H9 (cell line): Measurements from ENCODE around the gene MGAT4B. TPM values are rescaled to one million over a fixed set of nuclear protein-coding genes. Genes with fewer than 3 reads are reported as not detected.
A peak's percentile ranks its signal among the peaks of the same experiment; 100 is the strongest.

Source experiments
- DNase-seq: peaks from one replicate; pipeline ENCODE4 v3.0.0-alpha.2; 2017
- H2AFZ ChIP-seq: one replicate; pipeline ENCODE4 v1.6.1; 2013; ENCODE audit warnings: mild to moderate bottlenecking, low read length, control low read depth, moderate library complexity
- H2AK5ac ChIP-seq: 2 replicates; pipeline ENCODE4 v1.6.1; 2013; ENCODE audit warnings: low read length, control low read depth, mixed read lengths; ENCODE audit not compliant: insufficient read length
- H2BK120ac ChIP-seq: one replicate; pipeline ENCODE4 v1.6.1; 2013; ENCODE audit warnings: low read depth, mild to moderate bottlenecking, low read length, control low read depth, inconsistent platforms; ENCODE audit not compliant: poor library complexity, severe bottlenecking
- H2BK12ac ChIP-seq: 2 replicates; pipeline ENCODE4 v1.6.1; 2013; ENCODE audit warnings: low read length, control low read depth, mixed read lengths, low read depth; ENCODE audit not compliant: insufficient read length
- H2BK15ac ChIP-seq: 2 replicates; pipeline ENCODE4 v1.6.1; 2013; ENCODE audit warnings: low read depth, low read length, control low read depth
- H2BK20ac ChIP-seq: one replicate; pipeline ENCODE4 v1.6.1; 2013; ENCODE audit warnings: low read depth, mild to moderate bottlenecking, low read length, control low read depth, inconsistent platforms; ENCODE audit not compliant: poor library complexity, severe bottlenecking
- H2BK5ac ChIP-seq: 2 replicates; pipeline ENCODE4 v1.6.1; 2013; ENCODE audit warnings: low read length, control low read depth, mixed read lengths; ENCODE audit not compliant: insufficient read length
- H3K14ac ChIP-seq: 2 replicates; pipeline ENCODE4 v1.6.1; 2013; ENCODE audit warnings: low read length, control low read depth; ENCODE audit not compliant: insufficient read depth
- H3K18ac ChIP-seq: 2 replicates; pipeline ENCODE4 v1.6.1; 2013; ENCODE audit warnings: low read depth, mild to moderate bottlenecking, mixed read lengths, low read length, control low read depth; ENCODE audit not compliant: insufficient read length
- H3K23ac ChIP-seq: 2 replicates; pipeline ENCODE4 v1.6.1; 2013; ENCODE audit warnings: low read length, control low read depth, mixed read lengths, low read depth; ENCODE audit not compliant: insufficient read length
- H3K23me2 ChIP-seq: 2 replicates; pipeline ENCODE4 v1.6.1; 2013; ENCODE audit warnings: low read depth, mild to moderate bottlenecking, mixed read lengths, low read length, control low read depth; ENCODE audit not compliant: insufficient read length, poor library complexity, severe bottlenecking
- H3K27ac ChIP-seq: 2 replicates; pipeline ENCODE4 v1.5.1; 2013; ENCODE audit warnings: low read length, control low read depth, mixed read lengths, low read depth; ENCODE audit not compliant: insufficient read length
- H3K27me3 ChIP-seq: 2 replicates; pipeline ENCODE4 v1.6.1; 2013; ENCODE audit warnings: low read length, control low read depth, inconsistent platforms; ENCODE audit not compliant: insufficient read depth
- H3K4ac ChIP-seq: 2 replicates; pipeline ENCODE4 v1.6.1; 2013; ENCODE audit warnings: low read depth, mild to moderate bottlenecking, control low read depth, inconsistent platforms, low read length, moderate library complexity
- H3K4me1 ChIP-seq: 2 replicates; pipeline ENCODE4 v1.6.1; 2013; ENCODE audit warnings: low read length, control low read depth, inconsistent platforms; ENCODE audit not compliant: insufficient read depth
- H3K4me2 ChIP-seq: 2 replicates; pipeline ENCODE4 v1.6.1; 2013; ENCODE audit warnings: low read length, control low read depth, mixed read lengths; ENCODE audit not compliant: insufficient read length, insufficient read depth
- H3K56ac ChIP-seq: 2 replicates; pipeline ENCODE4 v1.6.1; 2013; ENCODE audit warnings: low read depth, mild to moderate bottlenecking, mixed read lengths, low read length, control low read depth; ENCODE audit not compliant: insufficient read length
- H3K79me1 ChIP-seq: 2 replicates; pipeline ENCODE4 v1.6.1; 2013; ENCODE audit warnings: low read depth, mild to moderate bottlenecking, moderate library complexity, low read length, control low read depth, inconsistent platforms; ENCODE audit not compliant: insufficient read depth, poor library complexity, severe bottlenecking
- H3K79me2 ChIP-seq: 2 replicates; pipeline ENCODE4 v1.6.1; 2013; ENCODE audit warnings: low read length, control low read depth, inconsistent platforms; ENCODE audit not compliant: insufficient read depth
- H3K9ac ChIP-seq: 2 replicates; pipeline ENCODE4 v1.6.1; 2013; ENCODE audit warnings: low read length, control low read depth, mixed read lengths; ENCODE audit not compliant: insufficient read length; ENCODE audit errors: extremely low read depth
- H3K9me3 ChIP-seq: one replicate; pipeline ENCODE4 v1.6.1; 2013; ENCODE audit warnings: low read depth, low read length, inconsistent platforms; ENCODE audit not compliant: control insufficient read depth
- H3T11ph ChIP-seq: one replicate; pipeline ENCODE4 v1.6.1; 2013; ENCODE audit warnings: mild to moderate bottlenecking, low read length, control low read depth, inconsistent platforms
- H4K20me1 ChIP-seq: one replicate; pipeline ENCODE4 v1.6.1; 2013; ENCODE audit not compliant: control insufficient read depth, insufficient read length, insufficient read depth
- H4K5ac ChIP-seq: 2 replicates; pipeline ENCODE4 v1.6.1; 2013; ENCODE audit warnings: low read depth, mild to moderate bottlenecking, mixed read lengths, low read length, control low read depth; ENCODE audit not compliant: insufficient read length
- H4K8ac ChIP-seq: replicated peaks from 2 replicates; pipeline ENCODE4 v1.6.1; 2013; ENCODE audit warnings: low read length, control low read depth, mixed read lengths, low read depth; ENCODE audit not compliant: insufficient read length
- H4K91ac ChIP-seq: 2 replicates; pipeline ENCODE4 v1.6.1; 2013; ENCODE audit warnings: low read depth, mild to moderate bottlenecking, moderate library complexity, mixed read lengths, low read length, control low read depth; ENCODE audit not compliant: insufficient read length
- H3K27ac Mint-ChIP-seq, 3 experiments: 2 replicates in 2 of 3; 3 replicates in 1 of 3; pipeline ENCODE4 v1.8.0; 2020 to 2021; ENCODE audit warnings: mixed read lengths in 3 of 3, mild to moderate bottlenecking in 1 of 3, moderate library complexity in 1 of 3
- H3K27me3 Mint-ChIP-seq: 2 replicates; pipeline ENCODE4 v1.8.0; 2021; ENCODE audit warnings: low read depth, mild to moderate bottlenecking, moderate library complexity, mixed read lengths
- H3K36me3 Mint-ChIP-seq, 3 experiments: 2 replicates in 2 of 3; 3 replicates in 1 of 3; pipeline ENCODE4 v1.8.0; 2020 to 2021; ENCODE audit warnings: low read depth in 3 of 3, mixed read lengths in 3 of 3; ENCODE audit not compliant: insufficient read depth in 1 of 3
- H3K4me1 Mint-ChIP-seq, 2 experiments: 2 replicates each; pipeline ENCODE4 v1.8.0; 2020; ENCODE audit warnings: mixed read lengths in 2 of 2
- H3K4me3 Mint-ChIP-seq, 2 experiments: 2 replicates in 1 of 2; 3 replicates in 1 of 2; pipeline ENCODE4 v1.8.0; 2020 to 2021; ENCODE audit warnings: mild to moderate bottlenecking in 2 of 2, mixed read lengths in 2 of 2, moderate library complexity in 1 of 2
- H3K9me3 Mint-ChIP-seq, 2 experiments: 2 replicates in 1 of 2; 3 replicates in 1 of 2; pipeline ENCODE4 v1.8.0; 2020; ENCODE audit warnings: mild to moderate bottlenecking in 2 of 2, mixed read lengths in 2 of 2, moderate library complexity in 1 of 2
- CTCF ChIP-seq: fragments of 200-600 bp; sonication (generic); conservative IDR thresholded peaks from 3 replicates; pipeline ENCODE4 v1.8.0; 2021; ENCODE audit warnings: antibody characterized with exemption, mild to moderate bottlenecking
- WGBS: extraction: QIAGEN DNeasy Blood & Tissue Kit; methylation state at CpG from one replicate; pipeline ENCODE4 v1.1.7; 2013; ENCODE audit warnings: missing lambda C conversion rate, low lambda C conversion rate, mixed read lengths; ENCODE audit not compliant: insufficient read length; ENCODE audit errors: extremely low coverage; 5-methylcytosine and 5-hydroxymethylcytosine counted together
- total RNA-seq: library from RNA; stranded (reverse); gene quantifications from 2 replicates; pipeline ENCODE4 v1.2.1, GENCODE V29; 2021

MGAT4B gene
- total RNA-seq, 1 experiment from 2014 or later: 147 TPM

DNA sequence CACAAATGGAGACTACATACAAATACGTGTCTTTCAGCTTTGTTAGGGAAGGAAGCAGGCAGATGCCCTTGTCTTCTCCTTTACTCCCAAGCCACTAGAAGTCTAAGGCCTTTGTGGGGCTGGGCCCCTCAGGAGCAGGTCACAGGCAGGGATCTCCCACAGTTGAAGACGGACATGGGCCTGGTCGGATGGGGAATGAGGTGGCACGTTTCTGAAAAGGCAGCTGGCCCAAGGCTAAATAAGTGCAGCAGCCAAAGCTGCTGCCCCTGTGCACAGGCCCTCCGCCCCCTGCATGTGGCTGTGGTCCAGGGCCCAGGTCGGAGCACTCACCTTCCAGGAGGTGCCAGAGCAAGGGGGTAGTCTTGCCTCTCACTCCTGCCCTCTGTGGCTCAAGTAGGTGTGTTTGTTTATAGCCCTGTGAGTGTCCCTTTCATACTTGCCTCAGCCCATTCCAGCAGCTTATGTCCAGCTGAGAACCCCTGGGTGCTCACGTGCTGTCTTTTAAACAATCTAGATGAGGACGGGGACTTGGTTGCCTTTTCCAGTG, 15.9 kb upstream of the MGAT4B start:
- H3K9ac ChIP-seq: peak overlapping the region; percentile 1
- H3K79me2 ChIP-seq: peaks cover 9% of the 10 kb centered on the region; the same call in 1 of the 2 replicates
- H4K8ac ChIP-seq: no peak overlapping the region
- H3K36me3 Mint-ChIP-seq: peaks cover 32 to 48% (median 47%) of the 10 kb centered on the region in 3 experiments
- no peak overlapping the region for H3K18ac ChIP-seq
- WGBS: no CpG with 5 or more reads among the region's 8 CpGs
- peaks cover 3% of the 10 kb centered on the region; the same call in 1 of the 2 replicates for H3K4me1 ChIP-seq
- no peak for TF ChIP-seq CTCF
- H2BK120ac ChIP-seq: no peak overlapping the region
- no peak overlapping the region for H4K91ac ChIP-seq
- H4K5ac ChIP-seq: no peak overlapping the region
- H3K4me1 Mint-ChIP-seq: peaks cover 35 to 38% of the 10 kb centered on the region in 2 experiments
- no peaks in the 10 kb centered on the region; a peak in 1 of 5 replicates for H3K9me3 Mint-ChIP-seq
- H2BK15ac ChIP-seq: no peak overlapping the region
- H3K56ac ChIP-seq: no peak overlapping the region
- H3K9me3 ChIP-seq: no peaks in the 10 kb centered on the region
- H3K27me3 ChIP-seq: no peaks in the 10 kb centered on the region
- H3K23ac ChIP-seq: no peak overlapping the region
- H2AFZ ChIP-seq: no peak overlapping the region
- no peak overlapping the region for H2BK5ac ChIP-seq
- H3K79me1 ChIP-seq: peaks cover 10% of the 10 kb centered on the region
- no peak overlapping the region for H2BK12ac ChIP-seq
- H2AK5ac ChIP-seq: no peak overlapping the region
- H3K27ac Mint-ChIP-seq: peak overlapping the region in 1 of 3 experiments; percentile 58; a peak in 2 of 7 replicates
- H3T11ph ChIP-seq: no peak overlapping the region
- peaks cover 4% of the 10 kb centered on the region for H3K23me2 ChIP-seq
- peaks cover 6% of the 10 kb centered on the region for H3K27me3 Mint-ChIP-seq
- H3K14ac ChIP-seq: no peak overlapping the region
- H4K20me1 ChIP-seq: no peaks in the 10 kb centered on the region
- no peak overlapping the region for H3K27ac ChIP-seq
- H3K4me3 Mint-ChIP-seq: peak overlapping the region; percentile 88 to 93
- peak overlapping the region; percentile 79 for H3K4me2 ChIP-seq
- no peak for DNase-seq
- no peak overlapping the region for H2BK20ac ChIP-seq
- H3K4ac ChIP-seq: no peak overlapping the region
